ENCODE measurements around the gene TUBB8.
"Not testable (repeated sequence)": the region's sequence is repeated elsewhere in the genome, so short reads cannot be mapped to it uniquely, and the experiment has no call there.

TUBB8 gene

GRCh38 chr10:48996-49395, at the start of gene TUBB8:
TSS of gene TUBB8 (minus strand) at chr10:49296. CDS start at chr10:49238, 58 bp downstream.
- DNase-seq (ENCODE audit: low read depth): no peak

DNA sequence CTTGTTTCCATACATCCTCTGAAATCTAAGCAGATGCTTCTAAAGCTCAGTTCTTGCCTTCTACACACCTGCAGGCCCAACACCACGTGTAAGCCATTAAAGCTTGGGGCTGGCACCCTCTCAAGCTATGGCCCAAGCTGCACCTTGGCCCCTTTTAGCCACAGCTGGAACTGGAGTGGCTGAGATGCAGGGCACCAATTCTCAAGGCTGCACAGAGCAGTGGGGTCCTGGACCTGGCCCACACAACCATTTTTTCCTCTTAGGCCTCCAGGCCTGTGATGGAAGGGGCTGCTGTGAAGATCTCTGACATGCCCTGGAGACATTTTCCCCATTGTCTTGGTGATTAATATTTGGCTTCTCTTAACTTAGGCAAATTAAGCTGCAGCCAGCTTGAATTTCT, 47.4 kb upstream of the TUBB8 start:
- no peak for DNase-seq (ENCODE audit: low read depth)

DNA sequence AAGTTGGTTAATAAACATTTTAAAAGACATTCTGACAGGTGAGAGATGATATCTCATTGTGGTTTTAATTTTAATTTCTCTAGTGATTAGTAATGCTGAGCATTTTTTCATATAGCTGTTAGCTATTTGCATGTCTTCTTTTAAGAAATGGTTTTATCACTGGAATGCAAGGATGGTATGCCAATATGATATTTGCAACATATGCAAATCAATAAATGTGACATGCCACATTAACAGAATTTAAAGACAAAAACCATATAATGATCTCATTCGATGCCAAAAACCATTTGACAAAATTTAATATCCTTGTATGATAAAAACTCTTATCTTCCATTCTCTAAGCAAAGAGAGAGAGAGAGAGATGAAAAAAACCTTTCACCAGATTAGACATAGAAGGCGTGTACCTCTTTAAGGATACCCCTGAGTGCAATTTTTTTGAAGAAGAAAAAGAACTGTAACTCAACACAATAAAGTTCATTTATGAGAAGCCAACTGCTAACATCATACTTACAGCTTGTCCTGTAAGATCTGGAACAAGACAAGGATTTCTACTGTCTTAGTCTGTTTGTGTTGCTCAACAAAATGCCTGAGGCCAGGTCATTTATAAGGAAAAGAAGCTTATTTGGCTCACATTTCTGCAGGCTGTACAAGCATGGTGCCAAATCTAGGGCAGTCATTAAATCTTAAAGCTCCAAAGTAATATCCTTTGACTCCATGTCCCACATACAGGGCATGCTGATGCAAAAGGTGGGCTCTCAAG, 46.4 kb upstream of the TUBB8 start:
- DNase-seq (ENCODE audit: low read depth): no peak

- DNase-seq (ENCODE audit: low read depth): no peak
Observed at GRCh38 chr10:94613-95012, 45.5 kb upstream of the TUBB8 start.

- no peak for DNase-seq (ENCODE audit: low read depth)
Observed at GRCh38 chr10:92846-93245, 43.8 kb upstream of the TUBB8 start.

DNA sequence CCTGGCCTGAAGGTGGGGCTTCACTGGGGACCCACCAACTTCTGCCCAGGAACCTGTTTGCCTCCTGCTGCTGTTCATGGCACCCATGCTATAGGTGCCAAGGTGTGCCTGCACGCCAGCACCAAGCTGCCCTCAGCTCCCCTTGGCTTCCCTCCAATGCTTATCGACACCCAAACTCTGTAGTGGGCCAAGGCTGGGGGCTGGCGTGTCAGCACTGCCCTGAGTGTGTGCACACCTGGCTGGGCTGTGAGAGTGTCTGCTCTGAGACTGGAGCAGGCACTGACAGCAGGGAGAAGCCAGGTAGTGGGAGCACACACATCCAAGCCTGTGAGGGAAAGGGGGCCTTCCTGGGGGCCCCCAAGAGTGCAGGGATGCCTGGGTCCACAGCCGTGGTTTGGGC, 43.1 kb upstream of the TUBB8 start:
- no peak for DNase-seq (ENCODE audit: low read depth)

DNA sequence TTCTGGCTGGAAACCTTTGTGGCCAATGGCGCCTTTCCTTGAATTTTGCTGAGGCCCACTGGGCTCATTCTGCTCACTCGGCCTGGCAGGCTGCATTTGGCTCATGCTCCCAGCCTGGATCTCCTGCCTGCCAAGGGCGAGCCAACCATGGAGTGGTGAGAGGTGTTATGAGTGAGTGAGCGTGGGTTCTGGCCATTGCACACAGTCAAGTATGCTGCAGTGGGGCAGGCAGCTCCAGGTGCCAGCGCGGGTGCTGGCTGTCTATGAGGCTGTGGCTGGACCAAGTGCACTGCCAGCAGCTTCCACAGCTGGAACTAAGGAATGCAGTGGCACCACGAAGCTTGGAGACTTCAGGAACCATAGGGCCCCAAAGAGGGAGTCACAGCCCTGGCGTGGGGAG, 42.2 kb upstream of the TUBB8 start:
- DNase-seq (ENCODE audit: low read depth): no peak

GRCh38 chr10:90161-90560, 41.1 kb upstream of the TUBB8 start:
- no peak for DNase-seq (ENCODE audit: low read depth)

- DNase-seq (ENCODE audit: low read depth): no peak
Observed at GRCh38 chr10:89248-89647, 40.2 kb upstream of the TUBB8 start.

- DNase-seq (ENCODE audit: low read depth): no peak
Observed at GRCh38 chr10:88253-88652, 39.2 kb upstream of the TUBB8 start.

GRCh38 chr10:87177-88080, 38.3 kb upstream of the TUBB8 start:
- no peak for DNase-seq (ENCODE audit: low read depth)

- no peak for DNase-seq (ENCODE audit: low read depth)
Observed at GRCh38 chr10:86031-86430, 36.9 kb upstream of the TUBB8 start.

- DNase-seq (ENCODE audit: low read depth): no peak
Observed at GRCh38 chr10:85044-85443, 35.9 kb upstream of the TUBB8 start.

- DNase-seq (ENCODE audit: low read depth): no peak
Observed at GRCh38 chr10:83930-84530, 34.9 kb upstream of the TUBB8 start.

GRCh38 chr10:80477-81105, 31.5 kb upstream of the TUBB8 start:
- no peak for DNase-seq (ENCODE audit: low read depth)

DNA sequence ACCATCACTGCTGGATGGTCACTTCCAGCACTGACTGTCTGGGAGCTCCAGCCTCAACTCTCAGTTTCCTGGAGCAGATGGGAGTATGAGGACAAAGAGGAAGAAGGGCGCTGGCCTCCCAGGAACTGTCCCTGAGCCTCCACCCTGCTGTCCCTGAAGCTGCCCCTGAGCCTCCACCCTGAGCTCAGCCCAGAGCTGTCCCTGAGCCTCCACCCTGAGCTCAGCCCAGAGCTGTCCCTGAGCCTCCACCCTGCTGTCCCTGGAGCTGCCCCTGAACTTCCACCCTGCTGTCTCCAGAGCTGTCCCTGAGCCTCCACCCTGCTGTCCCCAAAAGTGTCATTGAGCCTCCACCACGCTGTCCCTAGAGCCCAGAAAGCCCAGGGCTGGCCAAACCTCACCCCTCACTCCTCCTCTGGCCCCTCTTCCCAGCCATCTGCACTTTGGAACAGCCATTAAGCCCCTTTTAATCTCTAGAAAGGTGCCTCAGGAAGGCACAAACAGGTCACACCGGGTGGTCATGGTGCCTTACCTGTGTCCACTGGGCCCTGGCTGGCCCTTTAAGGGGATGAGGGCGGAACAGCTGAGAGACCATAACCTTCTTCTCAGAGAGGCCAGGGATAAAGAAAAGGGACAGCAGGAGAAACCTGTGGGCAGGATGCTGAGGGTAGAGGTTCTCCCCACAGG, 30.6 kb upstream of the TUBB8 start:
- DNase-seq (ENCODE audit: low read depth): no peak

DNA sequence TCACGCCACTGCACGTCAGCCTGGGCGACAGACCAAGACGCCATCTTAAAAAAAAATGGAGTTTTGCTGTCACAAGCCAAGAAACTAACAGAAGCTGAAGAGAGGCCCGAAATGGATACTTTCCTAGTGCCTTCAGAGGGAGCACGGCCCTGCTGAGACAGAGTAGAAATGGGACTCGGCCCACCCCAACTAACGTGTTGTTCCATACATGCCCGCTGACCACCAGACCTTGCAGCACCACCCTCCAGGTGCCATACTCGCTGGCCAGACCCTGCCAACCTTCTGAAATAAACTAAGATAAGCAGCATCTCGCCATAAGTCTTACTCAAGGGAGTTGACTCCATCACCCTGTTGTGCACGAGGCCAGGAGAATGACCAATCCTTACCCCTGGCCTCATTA, 29.5 kb upstream of the TUBB8 start:
- no peak for DNase-seq (ENCODE audit: low read depth)

- DNase-seq (ENCODE audit: low read depth): not testable (repeated sequence)
Observed at GRCh38 chr10:74266-74621, 25.1 kb upstream of the TUBB8 start.

DNA sequence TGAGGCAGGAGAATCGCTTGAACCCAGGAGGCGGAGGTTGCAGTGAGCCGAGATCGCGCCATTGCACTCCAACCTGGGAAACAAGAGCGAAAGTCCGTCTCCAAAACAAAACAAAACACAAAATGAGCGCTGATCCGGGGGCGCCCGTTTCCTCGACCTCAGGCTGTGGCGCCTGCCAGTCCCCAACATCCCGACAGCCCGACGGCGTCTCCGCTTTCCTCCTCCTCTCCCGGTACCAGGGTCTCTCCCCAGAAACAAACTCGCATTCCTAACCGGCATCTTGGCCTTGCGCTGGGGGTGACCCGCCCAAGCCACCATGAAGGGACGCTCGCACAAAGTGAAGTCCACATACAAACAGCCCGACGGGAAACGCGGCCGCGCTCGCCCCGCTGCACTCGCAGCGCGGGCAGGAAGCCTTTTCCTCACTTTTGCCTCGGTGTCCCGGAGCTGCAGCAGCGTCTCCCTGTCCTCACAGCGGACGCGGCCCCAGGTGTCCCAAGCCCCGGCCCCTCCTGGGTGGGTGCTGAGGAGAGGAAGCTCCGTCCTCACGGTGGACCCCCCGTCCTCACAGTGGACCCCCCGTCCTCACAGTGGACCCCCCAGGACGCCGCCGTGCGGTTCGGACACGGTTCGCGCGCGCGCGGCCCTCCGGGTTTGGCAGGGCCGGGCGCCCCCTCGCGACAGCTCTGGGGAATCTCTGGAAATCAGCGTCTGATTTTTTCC, 24.6 kb upstream of the TUBB8 start:
- peak; percentile 23 for DNase-seq (ENCODE audit: low read depth)

- not testable (repeated sequence) for DNase-seq (ENCODE audit: low read depth)
Observed at GRCh38 chr10:68156-68555, 19.1 kb upstream of the TUBB8 start.

GRCh38 chr10:49926-50325, 830 bp upstream of the TUBB8 start:
- not testable (repeated sequence) for DNase-seq (ENCODE audit: low read depth)
